GM21515 (cell line): ENCODE results near the gene KCNJ6.
"Not testable (repeated sequence)": the region's sequence is repeated elsewhere in the genome, so short reads cannot be mapped to it uniquely, and the experiment has no call there.

ENCODE experiments used
- ATAC-seq: cut with Tn5 transposase; IDR thresholded peaks from one replicate; pipeline ENCODE4 v1.9.1; 2021; ENCODE audit not compliant: unreplicated experiment

KCNJ6 gene

GRCh38 chr21:37658121-37658816 lies 258.0 kb downstream of the KCNJ6 start:
- no peak for ATAC-seq

DNA sequence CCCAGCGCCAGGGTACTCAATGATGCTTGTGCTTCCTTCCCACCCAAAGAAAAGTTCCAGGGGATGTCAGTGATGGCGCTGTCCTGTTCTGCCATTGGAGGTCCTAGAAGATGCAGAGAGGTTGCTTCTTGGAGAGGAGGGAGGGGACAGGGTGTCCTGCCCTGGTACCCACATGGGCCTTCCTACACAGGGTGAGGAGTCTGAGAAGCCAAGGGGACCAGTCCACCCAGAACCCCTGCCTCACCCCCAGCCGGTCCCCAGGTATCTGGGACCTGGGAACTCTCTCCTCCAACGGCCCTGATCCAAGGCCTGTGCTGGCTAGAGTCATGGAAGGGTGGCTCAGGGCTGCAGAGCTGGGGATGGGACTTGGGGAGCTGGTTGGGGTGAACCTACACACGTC lies 259.4 kb downstream of the KCNJ6 start:
- ATAC-seq = no peak

- ATAC-seq = no peak
Measured at GRCh38 chr21:37655611-37656300, 260.5 kb downstream of the KCNJ6 start.

DNA sequence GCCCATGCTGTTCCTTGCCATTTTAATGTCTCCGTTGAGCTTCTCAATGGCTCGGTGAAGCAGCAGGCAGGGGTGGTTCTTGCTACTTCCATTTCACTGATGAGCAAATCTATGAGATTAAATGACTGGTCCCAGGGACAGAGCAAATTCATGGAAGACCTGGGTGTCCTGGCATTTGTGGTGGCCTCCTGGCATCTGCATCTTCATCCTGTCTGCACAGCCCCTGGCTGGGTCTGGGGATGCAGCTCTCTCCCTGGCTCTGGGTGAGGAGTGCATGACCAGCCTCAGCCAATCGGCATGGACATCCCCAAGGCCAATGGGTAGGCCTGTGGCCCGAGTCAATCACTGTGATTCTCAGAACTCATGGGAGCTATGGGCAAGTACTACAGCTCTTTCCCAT lies 261.7 kb downstream of the KCNJ6 start:
- no peak for ATAC-seq

- ATAC-seq = no peak
Measured at GRCh38 chr21:37653201-37653600, 263.1 kb downstream of the KCNJ6 start.

DNA sequence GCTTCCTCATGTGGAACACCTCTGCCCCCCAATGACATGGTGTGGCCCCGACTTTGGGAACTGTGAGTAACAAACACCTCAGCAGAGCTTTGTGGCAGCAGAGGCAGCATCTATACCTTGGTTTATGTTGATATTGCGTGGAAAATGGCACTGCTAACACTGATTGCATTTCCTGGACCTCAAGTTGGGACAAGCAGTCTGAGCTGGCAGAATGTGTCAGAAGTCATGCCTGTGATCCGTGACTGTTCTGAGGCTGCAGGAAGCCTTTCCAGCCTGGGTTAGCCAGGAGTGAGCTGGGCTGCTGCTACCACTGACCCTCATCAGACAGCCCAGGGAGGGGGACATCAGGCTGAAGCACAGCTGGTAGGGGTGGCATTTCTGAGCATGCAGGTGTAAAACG lies 268.5 kb downstream of the KCNJ6 start:
- no peak for ATAC-seq

GRCh38 chr21:37646761-37647160 lies 269.5 kb downstream of the KCNJ6 start:
- not testable (repeated sequence) for ATAC-seq

- no peak for ATAC-seq
Measured at GRCh38 chr21:37645848-37646247, 270.4 kb downstream of the KCNJ6 start.

DNA sequence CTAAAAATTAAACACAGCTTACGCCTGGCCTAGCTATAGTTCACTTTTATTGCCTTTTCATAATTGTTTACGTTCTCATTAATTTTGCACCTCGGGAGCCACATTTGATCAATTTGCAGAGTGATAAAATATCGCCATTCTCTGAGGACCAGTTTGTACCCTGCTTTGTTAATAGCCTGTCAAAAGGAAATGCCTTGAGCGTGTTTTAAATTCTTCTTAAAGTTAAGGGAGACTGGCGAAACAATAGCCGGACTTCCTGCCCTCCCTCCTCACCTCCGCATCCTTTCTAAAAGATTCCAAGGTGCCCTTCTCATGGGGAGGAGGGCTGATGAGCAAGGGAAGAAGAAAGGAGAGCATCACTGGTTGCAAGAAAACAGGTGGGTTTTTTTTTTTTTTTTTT lies 271.6 kb downstream of the KCNJ6 start:
- ATAC-seq = no peak

DNA sequence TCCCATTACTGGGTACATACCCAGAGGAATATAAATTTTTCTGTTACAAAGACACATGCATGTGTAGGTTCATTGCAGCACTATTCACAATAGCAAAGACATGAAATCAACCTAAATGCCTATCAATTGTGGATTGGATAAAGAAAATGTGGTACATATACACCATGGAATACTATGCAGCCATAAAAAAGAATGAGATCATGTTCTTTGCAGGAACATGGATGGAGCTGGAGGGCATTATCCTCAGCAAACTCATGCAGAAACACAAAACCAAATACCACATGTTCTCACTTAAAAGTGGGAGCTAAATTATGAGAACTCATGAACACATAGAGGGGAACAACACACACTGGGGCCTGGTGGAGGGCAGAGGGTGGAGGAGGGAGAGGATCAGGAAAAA lies 272.4 kb downstream of the KCNJ6 start:
- not testable (repeated sequence) for ATAC-seq

- ATAC-seq = no peak
Measured at GRCh38 chr21:37642493-37642892, 273.8 kb downstream of the KCNJ6 start.

GRCh38 chr21:37639756-37640155 lies 276.5 kb downstream of the KCNJ6 start:
- no peak for ATAC-seq

- ATAC-seq = no peak
Measured at GRCh38 chr21:37636152-37636860, 280.0 kb downstream of the KCNJ6 start.

- ATAC-seq = peak; percentile 78
Measured at GRCh38 chr21:37631319-37632117, 284.7 kb downstream of the KCNJ6 start.

DNA sequence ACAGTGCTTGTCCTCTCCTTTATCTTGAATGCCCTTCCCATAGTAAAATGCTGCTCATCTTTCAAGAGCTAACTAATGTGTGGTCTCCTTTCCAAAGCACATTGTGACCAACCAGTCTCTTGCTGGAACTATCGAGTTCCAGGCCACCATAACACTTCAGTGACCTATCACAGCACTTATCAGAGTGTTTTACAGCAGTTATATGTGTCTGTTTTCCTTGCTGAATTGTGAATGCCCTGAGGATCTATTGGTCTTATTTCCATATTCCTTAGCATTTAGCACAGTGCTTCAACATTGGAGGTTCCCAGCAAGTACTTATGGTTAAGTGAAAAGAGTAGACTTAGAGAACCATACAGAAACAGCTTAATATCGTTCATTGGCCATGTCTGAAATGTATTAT lies 285.4 kb downstream of the KCNJ6 start:
- no peak for ATAC-seq

DNA sequence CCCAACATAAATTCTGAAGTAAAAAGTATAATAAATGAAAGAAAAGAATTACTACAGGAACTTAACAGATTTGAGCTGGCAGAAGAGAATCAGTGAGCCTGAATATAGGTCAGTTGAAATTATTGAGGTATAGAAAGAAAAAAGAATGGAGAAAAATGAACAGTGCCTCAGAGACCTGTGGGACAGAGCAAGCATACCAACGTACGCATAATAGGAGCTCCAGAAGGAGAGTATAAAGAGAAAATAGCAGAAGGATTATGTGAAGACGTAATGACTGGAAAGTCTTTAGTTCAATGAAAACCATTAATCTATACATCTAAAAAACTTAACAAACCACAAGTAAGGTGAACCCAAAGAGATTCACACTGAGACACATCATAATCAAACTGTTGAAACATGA lies 287.9 kb downstream of the KCNJ6 start:
- ATAC-seq = no peak

- no peak for ATAC-seq
Measured at GRCh38 chr21:37627561-37627960, 288.7 kb downstream of the KCNJ6 start.

DNA sequence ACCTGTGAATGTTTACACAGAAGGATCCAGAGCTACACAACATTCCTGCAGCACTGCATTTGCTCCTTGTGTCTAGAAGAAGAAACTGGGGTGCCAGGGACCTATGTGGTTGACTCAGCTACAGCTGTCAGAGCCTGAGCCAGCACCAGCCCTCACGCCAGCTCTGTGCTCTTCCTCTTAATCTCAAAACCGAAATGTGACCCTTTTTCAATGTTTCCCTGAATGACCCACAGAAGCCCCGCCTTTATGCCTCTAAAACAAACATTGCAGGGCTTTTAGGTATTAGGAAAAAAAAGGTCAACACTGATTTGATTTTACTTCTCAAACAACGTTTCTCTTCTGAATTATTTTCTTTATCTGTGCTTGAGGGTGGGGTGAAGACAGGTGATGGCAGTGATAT lies 289.2 kb downstream of the KCNJ6 start:
- ATAC-seq = no peak

DNA sequence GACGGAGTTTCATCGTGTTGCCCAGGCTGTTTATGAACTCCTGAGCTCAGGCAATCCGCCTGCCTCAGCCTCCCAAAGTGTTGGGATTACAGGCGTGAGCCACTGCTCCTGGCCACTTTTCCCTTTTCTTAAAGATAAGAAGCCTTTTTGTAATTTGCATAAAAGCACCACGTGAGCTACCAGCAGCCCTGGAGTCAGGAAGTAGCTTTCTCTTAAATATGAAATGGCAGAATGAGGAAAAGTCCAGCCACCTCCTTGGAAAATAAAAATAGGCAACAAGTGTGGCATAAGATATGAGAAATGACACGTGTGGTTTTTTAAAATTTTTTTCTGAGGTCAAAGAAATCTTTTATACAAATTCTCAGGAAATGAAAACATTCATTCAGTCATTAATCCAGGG lies 289.9 kb downstream of the KCNJ6 start:
- no peak for ATAC-seq

GRCh38 chr21:37623689-37624088 lies 292.6 kb downstream of the KCNJ6 start:
- ATAC-seq = no peak

DNA sequence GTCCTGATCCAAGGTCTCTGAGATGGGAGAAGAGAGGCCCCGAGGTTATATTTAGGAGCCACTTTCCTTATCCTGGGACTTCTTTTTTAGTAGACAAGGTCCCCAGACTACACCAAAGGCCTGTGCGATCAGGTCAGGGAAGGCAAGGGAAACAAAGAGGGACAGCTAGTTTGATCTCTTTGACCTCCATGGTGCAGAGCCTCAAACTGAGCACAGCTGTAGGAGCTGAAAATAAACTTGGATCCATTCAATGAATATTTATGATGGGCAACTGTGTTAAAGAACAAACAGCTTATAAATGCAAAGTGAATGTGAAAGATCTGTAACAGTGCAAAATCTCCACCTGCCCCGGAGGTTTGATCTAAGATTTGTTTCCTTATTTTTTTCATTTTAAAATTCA lies 293.1 kb downstream of the KCNJ6 start:
- no peak for ATAC-seq
